ENCODE measurements around the gene SRM. TPM values are rescaled to one million over a fixed set of nuclear protein-coding genes. Genes with fewer than 3 reads are reported as not detected.
A peak's percentile ranks its signal among the peaks of the same experiment; 100 is the strongest.

The SRM gene
- total RNA-seq, 4 donors from 2014 or later: 21.7 to 79.8 (median 40.6) TPM

DNA sequence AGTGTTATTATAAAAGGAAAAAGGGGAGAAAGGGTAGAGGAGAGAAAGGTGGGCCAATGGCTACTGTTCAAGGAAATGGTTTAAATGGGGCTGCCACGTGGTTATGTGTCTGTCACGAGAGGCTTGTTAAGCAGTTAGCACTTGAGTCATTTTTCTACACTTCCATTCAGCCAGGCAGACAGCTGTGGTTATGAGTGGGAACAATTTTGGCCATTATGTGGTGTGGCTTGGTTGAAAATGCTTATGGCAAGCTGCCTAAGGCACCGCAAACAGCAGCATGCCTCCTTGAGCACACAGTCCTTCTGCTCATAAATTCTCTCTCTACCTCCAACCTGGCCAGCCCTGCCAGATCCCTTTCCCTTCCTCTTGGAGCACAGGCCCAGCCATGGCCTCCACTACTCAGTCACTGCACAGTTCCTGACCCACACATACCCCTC, 3.2 kb upstream of the SRM start:
- Histone ChIP-seq H3K4me3 (no peak overlapping the region), H3K27ac (no peak overlapping the region), H3K4me1 (peaks cover 12 to 33% (median 16%) of the 10 kb centered on the region in 3 donors), H3K9me3 (no peaks in the 10 kb centered on the region), H3K36me3 (peaks cover 8 to 56% (median 22%) of the 10 kb centered on the region in 3 donors), H3K27me3 (no peaks in the 10 kb centered on the region)
- TF ChIP-seq POLR2A (IDR thresholded peaks at IDR 0.05) (no peak), CTCF (IDR thresholded peaks at IDR 0.05) (no peak)
- WGBS, 2 donors: 45 to 60% methylated on average over 3 of the region's 3 CpGs
- intact Hi-C loops (cut with DNase I): no loop called here
- DNase-seq: no peak

DNA sequence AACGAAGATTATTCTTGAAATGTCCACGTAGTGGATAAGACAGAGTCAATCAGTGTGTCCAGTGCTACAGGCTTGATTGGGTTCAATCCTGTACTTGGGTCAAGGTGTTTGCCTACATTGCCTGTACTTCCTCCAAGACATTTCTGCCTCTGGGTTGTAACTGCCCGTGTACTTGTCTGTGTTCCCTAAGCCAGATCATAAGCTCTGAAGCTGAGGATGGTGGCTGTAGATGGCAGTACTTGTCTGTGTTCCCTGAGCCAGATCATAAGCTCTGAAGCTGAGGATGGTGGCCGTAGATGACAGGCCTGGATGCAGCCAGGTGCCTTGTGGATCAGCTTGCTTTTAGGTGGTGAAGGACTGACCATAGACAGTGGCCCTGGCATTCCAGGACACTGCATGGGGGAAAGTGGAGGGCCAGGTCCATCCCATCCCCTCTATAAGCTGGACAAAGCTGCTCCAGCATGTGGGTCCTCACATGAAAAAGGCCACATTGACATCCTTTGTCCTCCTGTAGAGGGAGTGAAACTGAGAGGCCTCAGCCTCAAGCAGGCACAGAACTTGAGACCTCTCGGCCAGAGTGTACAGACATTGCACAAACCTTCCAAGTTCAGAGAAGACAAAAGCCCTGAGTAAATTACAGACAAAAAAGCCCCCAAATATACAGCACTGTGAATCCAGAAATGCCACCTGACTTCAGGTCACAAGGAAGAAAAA, 2.0 kb upstream of the SRM start:
- peaks cover 2 to 56% (median 14%) of the 10 kb centered on the region in 3 donors for H3K36me3 ChIP-seq
- WGBS, 2 donors: 75 to 77% methylated on average over 3 to 5 of the region's 5 CpGs
- TF ChIP-seq POLR2A (IDR thresholded peaks at IDR 0.05) (no peak), CTCF (IDR thresholded peaks at IDR 0.05) (no peak)
- no peak for DNase-seq
- peak overlapping the region in 1 of 4 donors; percentile 85 for H3K27ac ChIP-seq
- H3K4me1 ChIP-seq: peaks cover 12 to 38% (median 16%) of the 10 kb centered on the region in 3 donors
- intact Hi-C loops (cut with DNase I): no loop called here
- H3K27me3 ChIP-seq: no peaks in the 10 kb centered on the region
- no peak overlapping the region for H3K4me3 ChIP-seq
- H3K9me3 ChIP-seq: no peaks in the 10 kb centered on the region

- peaks cover 12 to 38% (median 16%) of the 10 kb centered on the region in 3 donors for H3K4me1 ChIP-seq
- H3K36me3 ChIP-seq: peaks cover 9 to 56% (median 14%) of the 10 kb centered on the region in 3 donors
- intact Hi-C loops (cut with DNase I): no loop called here
- no peak for DNase-seq
- peak overlapping the region; percentile 70 to 99 (median 88) for H3K4me3 ChIP-seq
- 0% methylated on average over 1 of the region's 72 CpGs; no CpG with 5 or more reads in 1 of the 2 donors for WGBS, 2 donors
- H3K9me3 ChIP-seq: no peaks in the 10 kb centered on the region
- no peak for TF ChIP-seq POLR2A (IDR thresholded peaks at IDR 0.05)
- no peak for TF ChIP-seq CTCF (IDR thresholded peaks at IDR 0.05)
- H3K27ac ChIP-seq: peak overlapping the region; percentile 59 to 79 (median 68)
- H3K27me3 ChIP-seq: no peaks in the 10 kb centered on the region
These were observed 457 bp downstream of the SRM start for GRCh38 chr1:11059155-11059967.

DNA sequence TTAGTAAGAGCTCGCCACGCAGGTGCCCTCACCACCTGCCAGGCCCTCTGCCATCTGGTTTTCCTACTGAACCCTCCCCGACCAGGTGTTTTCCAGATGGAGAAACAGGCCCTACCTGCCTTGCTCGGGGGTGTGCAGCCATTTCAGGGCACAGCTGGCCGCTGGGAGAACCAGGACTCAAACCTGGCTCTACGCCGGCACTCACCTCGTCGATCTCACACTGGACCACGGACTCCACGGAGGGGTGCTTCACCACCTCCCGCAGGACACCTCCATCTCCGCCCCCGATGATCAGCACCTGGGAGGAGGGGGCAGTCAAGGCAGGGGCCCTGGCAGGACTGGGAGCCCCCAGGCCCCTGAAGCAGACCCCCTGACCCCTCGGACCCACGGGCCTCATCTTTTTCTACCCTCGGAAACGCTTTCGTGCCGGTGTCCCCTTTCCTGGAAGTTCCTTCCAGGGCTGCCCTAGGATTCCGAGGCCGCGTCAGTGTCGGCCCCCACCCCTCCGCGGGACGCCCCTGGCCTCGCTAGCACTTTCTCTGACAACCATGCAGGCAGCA, 1.1 kb downstream of the SRM start:
- no peak for DNase-seq
- H3K4me3 ChIP-seq: peak overlapping the region; percentile 70 to 99 (median 88)
- intact Hi-C loops (cut with DNase I): no loop called here
- peak overlapping the region in 3 of 4 donors; percentile 59 to 79 (median 78) for H3K27ac ChIP-seq
- no peaks in the 10 kb centered on the region for H3K27me3 ChIP-seq
- TF ChIP-seq POLR2A (IDR thresholded peaks at IDR 0.05) (no peak), CTCF (IDR thresholded peaks at IDR 0.05) (no peak)
- peaks cover 9 to 56% (median 14%) of the 10 kb centered on the region in 3 donors for H3K36me3 ChIP-seq
- H3K9me3 ChIP-seq: no peaks in the 10 kb centered on the region
- 23 to 59% methylated on average over 4 to 8 of the region's 28 CpGs for WGBS, 2 donors
- H3K4me1 ChIP-seq: peaks cover 12 to 38% (median 16%) of the 10 kb centered on the region in 3 donors
